Karpas-422 (cell line): ENCODE measurements around the gene SMIM12. TPM values are rescaled to one million over a fixed set of nuclear protein-coding genes. Genes with fewer than 3 reads are reported as not detected.

Experiments
- DNase-seq: peaks from one replicate; pipeline ENCODE4 v3.0.0-alpha.2; 2015
- H2AFZ ChIP-seq: fragments of 200-600 bp; sonication (generic); 2 replicates; pipeline ENCODE4 v1.6.1; 2014; ENCODE audit warnings: antibody characterized with exemption, low read length, mixed read lengths
- H3K27ac ChIP-seq: fragments of 200-600 bp; sonication (generic); 2 replicates; pipeline ENCODE4 v1.5.1; 2014; ENCODE audit warnings: mild to moderate bottlenecking, low read length, moderate library complexity
- H3K27me3 ChIP-seq: fragments of 200-600 bp; sonication (generic); 2 replicates; pipeline ENCODE4 v1.6.1; 2014; ENCODE audit warnings: low read length, mixed read lengths
- H3K36me3 ChIP-seq: fragments of 200-600 bp; sonication (generic); 2 replicates; pipeline ENCODE4 v1.6.1; 2014; ENCODE audit warnings: low read length, mixed read lengths; ENCODE audit not compliant: insufficient read depth
- H3K4me1 ChIP-seq: fragments of 200-600 bp; sonication (generic); 2 replicates; pipeline ENCODE4 v1.6.1; 2014; ENCODE audit warnings: mild to moderate bottlenecking, low read length, mixed read lengths
- H3K4me2 ChIP-seq: fragments of 200-600 bp; sonication (generic); 2 replicates; pipeline ENCODE4 v1.6.1; 2014; ENCODE audit warnings: low read length, low read depth, mild to moderate bottlenecking; ENCODE audit not compliant: poor library complexity, severe bottlenecking
- H3K4me3 ChIP-seq: fragments of 200-600 bp; sonication (generic); 2 replicates; pipeline ENCODE4 v1.5.1; 2014; ENCODE audit warnings: mild to moderate bottlenecking, antibody characterized with exemption, low read length, mixed read lengths
- H3K79me2 ChIP-seq: fragments of 200-600 bp; sonication (generic); 2 replicates; pipeline ENCODE4 v1.6.1; 2014; ENCODE audit warnings: mild to moderate bottlenecking, low read length, mixed read lengths
- H3K9ac ChIP-seq: fragments of 200-600 bp; sonication (generic); 2 replicates; pipeline ENCODE4 v1.6.0; 2014; ENCODE audit warnings: low read length
- H3K9me2 ChIP-seq: fragments of 200-600 bp; sonication (generic), shearing (Covaris generic); replicated peaks from 2 replicates; pipeline ENCODE4 v1.6.0; 2014; ENCODE audit warnings: mild to moderate bottlenecking, low read length, moderate library complexity; ENCODE audit not compliant: insufficient read depth
- H3K9me3 ChIP-seq: fragments of 300-700, 200-600 bp; sonication (generic); 2 replicates; pipeline ENCODE4 v1.6.1; 2014; ENCODE audit warnings: low read length, mixed read lengths
- H4K20me1 ChIP-seq: fragments of 200-600 bp; sonication (generic); 2 replicates; pipeline ENCODE4 v1.6.1; 2014; ENCODE audit warnings: mild to moderate bottlenecking, antibody characterized with exemption, low read length, low read depth; ENCODE audit not compliant: insufficient read depth
- total RNA-seq: library from RNA; depleted of rRNA; stranded (reverse); fragments of >200 nt; shearing (Covaris generic); gene quantifications from 2 replicates; pipeline ENCODE4 v1.2.3, GENCODE V29; 2014; ENCODE audit warnings: low replicate concordance

The SMIM12 gene
- total RNA-seq, 1 experiment from 2014 or later = 25.3 TPM

- no peak overlapping the region for H2AFZ ChIP-seq
- peak overlapping the region; percentile 88 for H3K4me3 ChIP-seq
- H3K36me3 ChIP-seq = no peaks in the 10 kb centered on the region; the same call in 1 of the 2 replicates
- peak; percentile 61 for DNase-seq
- H3K9ac ChIP-seq = peak overlapping the region; percentile 95
- no peaks in the 10 kb centered on the region for H3K9me2 ChIP-seq
- H3K27me3 ChIP-seq = no peaks in the 10 kb centered on the region
- H3K4me2 ChIP-seq = peak overlapping the region; percentile 91
- no peaks in the 10 kb centered on the region for H3K9me3 ChIP-seq
- peaks cover 23% of the 10 kb centered on the region for H3K4me1 ChIP-seq
- H3K79me2 ChIP-seq = peaks cover 33% of the 10 kb centered on the region
- peak overlapping the region; percentile 45 for H3K27ac ChIP-seq
- 0 out of 2 replicates have a peak, but pooled peaks cover 7% of the 10 kb centered on the region for H4K20me1 ChIP-seq
Observed at GRCh38 chr1:34858901-34859445, 576 bp downstream of the SMIM12 start.

DNA sequence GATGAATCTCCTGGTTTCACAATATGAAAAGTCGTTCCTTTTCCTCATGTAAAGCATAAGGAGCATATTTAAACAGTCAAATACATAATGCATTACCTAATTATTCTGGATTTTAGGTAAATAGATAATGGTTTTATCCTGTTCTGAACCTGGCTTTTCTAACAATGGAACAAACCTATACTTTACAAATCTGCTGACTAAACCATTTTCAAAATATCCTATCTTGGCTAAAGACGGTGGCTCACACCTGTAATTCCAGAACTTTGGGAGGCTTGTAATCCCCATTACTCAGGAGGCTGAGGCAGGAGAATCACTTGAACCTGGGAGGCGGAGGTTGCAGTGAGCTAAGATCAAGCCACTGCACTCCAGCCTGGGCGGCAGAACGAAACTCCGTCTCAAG, 2.9 kb downstream of the SMIM12 start:
- no peak overlapping the region for H3K4me3 ChIP-seq
- peaks cover 3% of the 10 kb centered on the region; the same call in 1 of the 2 replicates for H3K36me3 ChIP-seq
- peaks cover 40% of the 10 kb centered on the region for H3K79me2 ChIP-seq
- peaks cover 27% of the 10 kb centered on the region for H3K4me1 ChIP-seq
- no peak overlapping the region for H3K9ac ChIP-seq
- H3K27me3 ChIP-seq = no peaks in the 10 kb centered on the region
- H4K20me1 ChIP-seq = 0 out of 2 replicates have a peak, but pooled peaks cover 7% of the 10 kb centered on the region
- no peak overlapping the region for H3K4me2 ChIP-seq
- no peaks in the 10 kb centered on the region for H3K9me3 ChIP-seq
- no peak for DNase-seq
- no peak overlapping the region for H2AFZ ChIP-seq
- H3K27ac ChIP-seq = no peak overlapping the region
- no peaks in the 10 kb centered on the region for H3K9me2 ChIP-seq

DNA sequence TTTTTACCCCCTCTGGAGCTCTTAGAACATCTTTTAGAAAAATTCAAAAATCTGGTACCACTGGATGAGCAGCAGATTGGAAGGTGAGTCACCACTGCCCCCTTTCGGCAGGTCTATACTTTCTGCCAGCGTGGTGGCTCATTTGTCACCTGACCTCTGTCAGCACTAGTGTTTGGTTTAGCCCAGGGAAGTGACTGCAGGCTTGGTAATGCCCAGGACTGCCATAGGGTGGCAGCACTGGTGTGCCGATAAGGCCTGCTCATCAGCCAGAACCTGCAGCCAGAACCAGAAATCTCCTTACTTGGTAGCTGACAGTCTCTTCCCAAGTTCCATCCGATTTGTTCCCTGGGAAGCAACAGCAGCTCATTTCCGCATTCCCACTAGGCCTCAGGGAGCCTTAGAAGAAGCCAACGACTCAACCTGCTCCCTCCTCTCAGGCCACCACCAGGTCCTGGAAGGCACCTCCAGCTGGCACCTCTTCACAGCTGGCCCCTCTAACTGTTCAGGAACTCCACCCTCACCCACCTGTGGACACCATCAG, 6.8 kb downstream of the SMIM12 start:
- Histone ChIP-seq H3K9ac (no peak overlapping the region), H3K4me3 (no peak overlapping the region), H3K4me2 (no peak overlapping the region), H3K9me3 (no peaks in the 10 kb centered on the region), H2AFZ (no peak overlapping the region), H3K9me2 (no peaks in the 10 kb centered on the region), H3K27me3 (no peaks in the 10 kb centered on the region), H3K4me1 (peaks cover 9% of the 10 kb centered on the region), H3K36me3 (peaks cover 3% of the 10 kb centered on the region; the same call in 1 of the 2 replicates), H3K27ac (no peak overlapping the region), H4K20me1 (no peaks in the 10 kb centered on the region), H3K79me2 (peaks cover 25% of the 10 kb centered on the region)
- peak; percentile 97 for DNase-seq

DNA sequence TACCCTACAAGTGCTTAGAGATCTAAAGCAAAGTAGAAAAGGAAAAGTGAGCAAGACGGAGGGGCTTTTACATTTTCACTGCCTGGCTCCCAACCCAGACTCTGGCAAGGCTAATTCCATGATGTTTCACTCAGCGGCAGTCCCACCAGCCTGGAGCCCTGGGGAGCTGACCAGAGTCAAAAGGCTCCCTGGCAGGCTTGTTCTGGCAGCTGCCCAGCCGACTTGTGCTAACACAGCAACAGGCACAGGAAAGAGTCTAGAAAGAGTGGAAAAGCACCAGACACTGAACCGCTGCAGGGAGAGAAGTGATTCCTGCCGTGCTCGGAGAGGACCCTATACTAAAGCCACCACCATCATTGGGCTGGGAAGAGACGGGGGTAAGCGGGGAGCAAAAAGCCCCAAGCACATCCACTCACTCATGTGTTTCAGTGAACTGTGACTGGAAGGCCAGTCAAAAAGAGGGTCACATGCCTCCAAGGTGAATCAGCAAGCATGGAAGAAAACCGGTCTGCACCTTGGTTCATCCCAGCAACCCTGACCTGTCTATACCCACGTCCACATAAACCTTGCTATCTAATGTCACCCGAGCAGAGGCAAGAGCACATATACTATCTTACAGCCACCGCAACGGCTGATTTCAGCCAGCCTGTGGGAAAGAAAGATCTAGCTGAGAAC, 8.0 kb downstream of the SMIM12 start:
- Histone ChIP-seq H3K36me3 (peaks cover 3% of the 10 kb centered on the region; the same call in 1 of the 2 replicates), H3K27ac (no peak overlapping the region), H2AFZ (no peak overlapping the region), H3K4me3 (no peak overlapping the region), H3K9ac (no peak overlapping the region), H3K79me2 (peaks cover 15% of the 10 kb centered on the region), H3K4me1 (peaks cover 3% of the 10 kb centered on the region), H3K4me2 (no peak overlapping the region), H4K20me1 (peaks cover 5% of the 10 kb centered on the region; the same call in 1 of the 2 replicates), H3K9me2 (no peaks in the 10 kb centered on the region), H3K9me3 (no peaks in the 10 kb centered on the region), H3K27me3 (no peaks in the 10 kb centered on the region)
- DNase-seq = no peak

DNA sequence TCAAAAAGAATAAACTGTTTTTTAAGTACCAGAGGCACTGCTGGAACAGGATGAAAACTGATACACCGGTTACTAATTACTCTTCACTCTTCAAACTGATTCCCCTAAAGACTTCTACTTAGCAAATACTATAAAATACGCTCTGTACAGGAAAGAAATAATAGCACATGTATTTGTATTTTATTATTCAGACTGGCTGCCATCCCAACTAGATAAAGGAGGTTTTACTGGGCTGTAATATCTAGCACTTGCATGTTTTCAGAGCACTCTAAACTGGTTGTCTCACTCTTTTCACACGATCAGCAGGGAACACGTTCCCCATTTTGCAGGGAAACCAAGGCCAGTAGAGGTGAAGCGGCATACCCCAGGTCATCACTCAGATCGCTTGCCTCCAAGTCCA, 9.2 kb downstream of the SMIM12 start:
- Histone ChIP-seq H3K36me3 (peaks cover 3% of the 10 kb centered on the region; the same call in 1 of the 2 replicates), H3K9me2 (no peaks in the 10 kb centered on the region), H3K4me2 (no peak overlapping the region)

DNA sequence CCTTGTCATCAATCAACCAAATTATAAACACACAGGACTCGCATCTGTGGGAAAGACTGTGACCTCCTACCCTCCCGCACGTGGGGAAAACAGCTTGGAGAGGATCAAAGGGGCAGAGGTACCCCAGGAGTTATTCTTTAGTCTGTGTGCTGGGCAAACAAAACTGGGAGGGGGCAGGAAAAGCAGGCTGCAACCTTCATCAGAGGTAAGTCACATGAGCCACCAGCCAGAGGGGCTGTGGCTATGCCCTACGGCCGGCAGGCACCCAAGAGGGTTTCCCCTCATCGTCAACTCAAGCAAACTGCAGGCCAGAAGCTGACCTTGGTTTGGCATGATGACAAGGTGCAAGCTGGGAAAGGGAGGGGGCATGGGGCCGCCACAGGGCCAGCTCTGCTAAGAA, 12.5 kb downstream of the SMIM12 start:
- peaks cover 8% of the 10 kb centered on the region; the same call in 1 of the 2 replicates for H3K79me2 ChIP-seq
- no peak overlapping the region for H3K27ac ChIP-seq
- H2AFZ ChIP-seq = no peak overlapping the region
- no peak overlapping the region for H3K4me2 ChIP-seq
- H3K27me3 ChIP-seq = no peaks in the 10 kb centered on the region
- no peak overlapping the region for H3K9ac ChIP-seq
- DNase-seq = no peak
- H3K4me3 ChIP-seq = no peak overlapping the region
- H3K9me3 ChIP-seq = no peaks in the 10 kb centered on the region
- H3K4me1 ChIP-seq = no peaks in the 10 kb centered on the region
- peaks cover 3% of the 10 kb centered on the region; the same call in 1 of the 2 replicates for H3K36me3 ChIP-seq
- H4K20me1 ChIP-seq = peaks cover 10% of the 10 kb centered on the region
- no peaks in the 10 kb centered on the region for H3K9me2 ChIP-seq

More for the DNA sequence above, 9.2 kb downstream of the SMIM12 start:
- peaks cover 11% of the 10 kb centered on the region; the same call in 1 of the 2 replicates for H3K79me2 ChIP-seq
- H3K4me1 ChIP-seq = peaks cover 3% of the 10 kb centered on the region
- no peak for DNase-seq
- H3K9ac ChIP-seq = no peak overlapping the region
- H3K27ac ChIP-seq = no peak overlapping the region
- peaks cover 10% of the 10 kb centered on the region for H4K20me1 ChIP-seq
- no peaks in the 10 kb centered on the region for H3K9me3 ChIP-seq
- no peaks in the 10 kb centered on the region for H3K27me3 ChIP-seq
- H2AFZ ChIP-seq = no peak overlapping the region
- no peak overlapping the region for H3K4me3 ChIP-seq

GRCh38 chr1:34846265-34846664, 13.3 kb downstream of the SMIM12 start:
- no peak overlapping the region for H3K9ac ChIP-seq

DNA sequence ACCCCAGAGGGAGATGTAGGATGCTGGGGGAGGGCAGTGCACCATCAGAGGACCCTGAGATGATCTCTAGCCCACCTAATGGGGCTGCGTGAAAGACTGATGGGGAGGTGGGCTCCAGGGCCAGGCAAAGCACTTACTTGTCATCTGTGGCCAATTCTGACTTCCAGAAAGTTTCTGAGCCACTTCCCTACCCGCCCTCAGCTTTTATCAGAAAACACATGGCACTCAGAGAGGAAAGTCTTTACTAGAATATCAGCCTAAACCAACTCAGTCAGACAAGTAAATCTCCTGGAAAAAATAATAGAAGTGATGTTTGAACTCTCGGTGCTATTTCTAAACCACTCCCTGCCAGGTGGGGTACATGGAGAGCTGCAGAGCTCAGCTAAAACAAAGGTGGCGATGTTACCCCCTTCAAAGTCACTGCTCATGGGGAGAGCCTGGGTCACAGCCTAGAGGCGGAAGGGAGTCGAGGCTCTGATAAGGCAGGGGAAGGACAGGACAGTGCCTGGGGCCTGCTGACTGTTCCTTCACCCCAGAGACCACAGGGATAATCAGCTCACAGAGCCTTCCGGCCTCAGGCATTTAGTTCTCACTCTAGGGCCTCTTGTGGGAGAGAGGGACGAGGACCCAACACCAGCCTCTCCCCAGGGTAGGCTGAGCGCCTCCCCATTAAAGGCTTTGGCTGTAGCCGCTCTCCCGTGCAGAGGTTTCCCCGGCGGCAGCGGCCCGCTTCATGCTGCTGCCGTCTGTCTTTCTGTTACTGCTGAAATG, 14.2 kb downstream of the SMIM12 start:
- Histone ChIP-seq H3K9me2 (no peaks in the 10 kb centered on the region), H2AFZ (no peak overlapping the region), H3K27ac (no peak overlapping the region), H3K9me3 (no peaks in the 10 kb centered on the region), H4K20me1 (peaks cover 13% of the 10 kb centered on the region), H3K4me3 (no peak overlapping the region), H3K36me3 (no peaks in the 10 kb centered on the region), H3K4me2 (no peak overlapping the region), H3K4me1 (no peaks in the 10 kb centered on the region), H3K9ac (no peak overlapping the region), H3K27me3 (no peaks in the 10 kb centered on the region), H3K79me2 (no peaks in the 10 kb centered on the region)
- DNase-seq = no peak

More at GRCh38 chr1:34846265-34846664, 13.3 kb downstream of the SMIM12 start:
- no peaks in the 10 kb centered on the region for H3K79me2 ChIP-seq
- no peak for DNase-seq
- no peaks in the 10 kb centered on the region for H3K9me3 ChIP-seq
- no peak overlapping the region for H2AFZ ChIP-seq
- peaks cover 10% of the 10 kb centered on the region for H4K20me1 ChIP-seq
- H3K9me2 ChIP-seq = no peaks in the 10 kb centered on the region
- no peak overlapping the region for H3K4me3 ChIP-seq
- no peaks in the 10 kb centered on the region for H3K36me3 ChIP-seq
- no peaks in the 10 kb centered on the region for H3K27me3 ChIP-seq
- no peak overlapping the region for H3K27ac ChIP-seq
- no peaks in the 10 kb centered on the region for H3K4me1 ChIP-seq
- H3K4me2 ChIP-seq = no peak overlapping the region
